ENCODE measurements around the gene IL17B. TPM values are rescaled to one million over a fixed set of nuclear protein-coding genes. Genes with fewer than 3 reads are reported as not detected.

Gene IL17B
- total RNA-seq, 2 experiments from 2014 or later, result not detected

GRCh38 chr5:149419859-149420544 is 40.9 kb upstream of the IL17B start:
- Mint-ChIP-seq H3K27ac (no peak overlapping the region), H3K36me3 (no peaks in the 10 kb centered on the region), H3K4me3 (no peak overlapping the region), H3K9me3 (no peaks in the 10 kb centered on the region), H3K4me1 (peaks cover 6% of the 10 kb centered on the region), H3K27me3 (no peaks in the 10 kb centered on the region)
- DNase-seq (no peak), ATAC-seq (ENCODE audit: low read depth) (no peak)
- POLR2A ChIA-PET, result interaction anchor here (0.6 kb wide), 1 partner anchor 894 kb away, joined by 3 read pairs; no protein-coding TSS in a partner anchor

GRCh38 chr5:149419532-149419858 is 40.4 kb upstream of the IL17B start:
- Mint-ChIP-seq H3K27ac (no peak overlapping the region), H3K36me3 (no peaks in the 10 kb centered on the region), H3K4me1 (peaks cover 6% of the 10 kb centered on the region), H3K4me3 (no peak overlapping the region), H3K9me3 (no peaks in the 10 kb centered on the region), H3K27me3 (no peaks in the 10 kb centered on the region)
- ATAC-seq (ENCODE audit: low read depth), result no peak
- DNase-seq, result no peak
- POLR2A ChIA-PET, result interaction anchor here (0.6 kb wide), 1 partner anchor 895 kb away, joined by 3 read pairs; no protein-coding TSS in a partner anchor

GRCh38 chr5:149418910-149419531 is 39.9 kb upstream of the IL17B start:
- H3K27me3 Mint-ChIP-seq, result no peaks in the 10 kb centered on the region
- POLR2A ChIA-PET, result interaction anchor here (0.6 kb wide), 1 partner anchor 895 kb away, joined by 3 read pairs; no protein-coding TSS in a partner anchor

GRCh38 chr5:149417711-149418368 is 38.7 kb upstream of the IL17B start:
- no peaks in the 10 kb centered on the region for H3K36me3 Mint-ChIP-seq
- no peak overlapping the region for H3K4me3 Mint-ChIP-seq
- POLR2A ChIA-PET, result no interaction called here
- no peaks in the 10 kb centered on the region for H3K9me3 Mint-ChIP-seq
- no peak overlapping the region for H3K27ac Mint-ChIP-seq
- DNase-seq, result no peak
- peaks cover 3% of the 10 kb centered on the region for H3K4me1 Mint-ChIP-seq
- no peak for ATAC-seq (ENCODE audit: low read depth)
- H3K27me3 Mint-ChIP-seq, result no peaks in the 10 kb centered on the region

More at GRCh38 chr5:149418910-149419531, 39.9 kb upstream of the IL17B start:
- H3K4me3 Mint-ChIP-seq, result no peak overlapping the region
- no peak for DNase-seq
- peaks cover 6% of the 10 kb centered on the region for H3K4me1 Mint-ChIP-seq
- H3K27ac Mint-ChIP-seq, result no peak overlapping the region
- H3K36me3 Mint-ChIP-seq, result no peaks in the 10 kb centered on the region
- H3K9me3 Mint-ChIP-seq, result no peaks in the 10 kb centered on the region
- no peak for ATAC-seq (ENCODE audit: low read depth)

GRCh38 chr5:149416987-149417710 is 38.1 kb upstream of the IL17B start:
- no peak for DNase-seq
- H3K36me3 Mint-ChIP-seq, result no peaks in the 10 kb centered on the region
- no peak overlapping the region for H3K27ac Mint-ChIP-seq
- H3K4me3 Mint-ChIP-seq, result no peak overlapping the region
- H3K27me3 Mint-ChIP-seq, result no peaks in the 10 kb centered on the region
- ATAC-seq (ENCODE audit: low read depth), result no peak
- POLR2A ChIA-PET, result no interaction called here
- peaks cover 2% of the 10 kb centered on the region for H3K4me1 Mint-ChIP-seq
- no peaks in the 10 kb centered on the region for H3K9me3 Mint-ChIP-seq

- no peaks in the 10 kb centered on the region for H3K36me3 Mint-ChIP-seq
- H3K27ac Mint-ChIP-seq, result no peak overlapping the region
- POLR2A ChIA-PET, result no interaction called here
- no peaks in the 10 kb centered on the region for H3K4me1 Mint-ChIP-seq
- no peak overlapping the region for H3K4me3 Mint-ChIP-seq
- H3K27me3 Mint-ChIP-seq, result no peaks in the 10 kb centered on the region
- no peaks in the 10 kb centered on the region for H3K9me3 Mint-ChIP-seq
- no peak for ATAC-seq (ENCODE audit: low read depth)
- no peak for DNase-seq
Observed at GRCh38 chr5:149415066-149415967, 36.2 kb upstream of the IL17B start.

- no peaks in the 10 kb centered on the region for H3K27me3 Mint-ChIP-seq
- H3K9me3 Mint-ChIP-seq, result no peaks in the 10 kb centered on the region
- H3K27ac Mint-ChIP-seq, result no peak overlapping the region
- H3K4me3 Mint-ChIP-seq, result no peak overlapping the region
- no peaks in the 10 kb centered on the region for H3K36me3 Mint-ChIP-seq
- ATAC-seq (ENCODE audit: low read depth) (no peak), DNase-seq (no peak)
- POLR2A ChIA-PET, result no interaction called here
- H3K4me1 Mint-ChIP-seq, result no peaks in the 10 kb centered on the region
Observed at GRCh38 chr5:149414405-149415065, 35.4 kb upstream of the IL17B start.

GRCh38 chr5:149413477-149414210 is 34.6 kb upstream of the IL17B start:
- no peak for DNase-seq
- no peak overlapping the region for H3K4me3 Mint-ChIP-seq
- POLR2A ChIA-PET, result no interaction called here
- H3K36me3 Mint-ChIP-seq, result no peaks in the 10 kb centered on the region
- H3K27ac Mint-ChIP-seq, result no peak overlapping the region
- no peaks in the 10 kb centered on the region for H3K4me1 Mint-ChIP-seq
- H3K27me3 Mint-ChIP-seq, result no peaks in the 10 kb centered on the region
- no peaks in the 10 kb centered on the region for H3K9me3 Mint-ChIP-seq
- no peak for ATAC-seq (ENCODE audit: low read depth)

GRCh38 chr5:149412783-149413476 is 33.8 kb upstream of the IL17B start:
- no peaks in the 10 kb centered on the region for H3K36me3 Mint-ChIP-seq
- no peaks in the 10 kb centered on the region for H3K4me1 Mint-ChIP-seq

GRCh38 chr5:149411738-149412519 is 32.8 kb upstream of the IL17B start:
- no peak for DNase-seq
- no peak overlapping the region for H3K27ac Mint-ChIP-seq
- H3K9me3 Mint-ChIP-seq, result no peaks in the 10 kb centered on the region
- no peaks in the 10 kb centered on the region for H3K36me3 Mint-ChIP-seq
- no peak overlapping the region for H3K4me3 Mint-ChIP-seq
- ATAC-seq (ENCODE audit: low read depth), result no peak
- POLR2A ChIA-PET, result no interaction called here
- H3K27me3 Mint-ChIP-seq, result no peaks in the 10 kb centered on the region
- no peaks in the 10 kb centered on the region for H3K4me1 Mint-ChIP-seq

More at GRCh38 chr5:149412783-149413476, 33.8 kb upstream of the IL17B start:
- Mint-ChIP-seq H3K9me3 (no peaks in the 10 kb centered on the region), H3K27me3 (no peaks in the 10 kb centered on the region), H3K27ac (no peak overlapping the region), H3K4me3 (no peak overlapping the region)
- DNase-seq (no peak), ATAC-seq (ENCODE audit: low read depth) (no peak)
- POLR2A ChIA-PET, result no interaction called here

Measured in activated naive CD8-positive, alpha-beta T cell treated with anti-CD3 and anti-CD28 coated beads, Interleukin-2, amount 10 ng/mL, durations not matched to agents 7 days and 5 days (primary cell).